ENCODE measurements around the gene CHST11.

Gene CHST11

GRCh38 chr12:104577581-104577981 is 120.8 kb downstream of the CHST11 start:
- no peak for DNase-seq (ENCODE audit: low read depth in 3 of 3, low spot score in 1 of 3)

GRCh38 chr12:104578453-104578852 is 121.7 kb downstream of the CHST11 start:
- DNase-seq (ENCODE audit: low read depth in 3 of 3, low spot score in 1 of 3): no peak

GRCh38 chr12:104579718-104580495 is 123.2 kb downstream of the CHST11 start:
- no peak for DNase-seq (ENCODE audit: low read depth in 3 of 3, low spot score in 1 of 3)

GRCh38 chr12:104581005-104581570 is 124.3 kb downstream of the CHST11 start:
- no peak for DNase-seq (ENCODE audit: low read depth in 3 of 3, low spot score in 1 of 3)

GRCh38 chr12:104582739-104583138 is 126.0 kb downstream of the CHST11 start:
- no peak for DNase-seq (ENCODE audit: low read depth in 3 of 3, low spot score in 1 of 3)

- no peak for DNase-seq (ENCODE audit: low read depth in 3 of 3, low spot score in 1 of 3)
These were observed 126.6 kb downstream of the CHST11 start for GRCh38 chr12:104583301-104583700.

GRCh38 chr12:104585448-104586055 is 128.8 kb downstream of the CHST11 start:
- DNase-seq (ENCODE audit: low read depth in 3 of 3, low spot score in 1 of 3): no peak

GRCh38 chr12:104586351-104586919 is 129.7 kb downstream of the CHST11 start:
- no peak for DNase-seq (ENCODE audit: low read depth in 3 of 3, low spot score in 1 of 3)

- no peak for DNase-seq (ENCODE audit: low read depth in 3 of 3, low spot score in 1 of 3)
These were observed 131.5 kb downstream of the CHST11 start for GRCh38 chr12:104588047-104588920.

- no peak for DNase-seq (ENCODE audit: low read depth in 3 of 3, low spot score in 1 of 3)
These were observed 132.3 kb downstream of the CHST11 start for GRCh38 chr12:104588921-104589590.

GRCh38 chr12:104590022-104590421 is 133.3 kb downstream of the CHST11 start:
- DNase-seq (ENCODE audit: low read depth in 3 of 3, low spot score in 1 of 3): no peak

GRCh38 chr12:104591257-104591885 is 134.6 kb downstream of the CHST11 start:
- DNase-seq (ENCODE audit: low read depth in 3 of 3, low spot score in 1 of 3): no peak

- DNase-seq (ENCODE audit: low read depth in 3 of 3, low spot score in 1 of 3): no peak
These were observed 136.7 kb downstream of the CHST11 start for GRCh38 chr12:104593482-104593881.

GRCh38 chr12:104596134-104596799 is 139.5 kb downstream of the CHST11 start:
- no peak for DNase-seq (ENCODE audit: low read depth in 3 of 3, low spot score in 1 of 3)

- DNase-seq (ENCODE audit: low read depth in 3 of 3, low spot score in 1 of 3): no peak
These were observed 140.4 kb downstream of the CHST11 start for GRCh38 chr12:104596898-104597843.

- DNase-seq (ENCODE audit: low read depth in 3 of 3, low spot score in 1 of 3): no peak
These were observed 141.9 kb downstream of the CHST11 start for GRCh38 chr12:104598342-104599271.

GRCh38 chr12:104599272-104600035 is 142.7 kb downstream of the CHST11 start:
- DNase-seq (ENCODE audit: low read depth in 3 of 3, low spot score in 1 of 3): no peak

All from stimulated activated CD4-positive, alpha-beta T cell treated with anti-CD3 and anti-CD28 coated beads, TNF-alpha, amount 100 ng/mL, for 1 hour (primary cell).